Upper lobe of left lung (tissue), 4 donors: ENCODE measurements around the gene OR56A1.

Experiments
- POLR2A ChIP-seq, 4 donors: fragments of 450-650 bp; IDR thresholded peaks; one replicate each; pipeline ENCODE4 v1.5.1; 2016 to 2017; ENCODE audit warnings: antibody characterized with exemption in 4 of 4, mild to moderate bottlenecking in 2 of 4
- TF ChIP-seq, protein P1 (sequence below), 6 experiments: fragments of 450-650 bp in 4 of 6; fragments of 200-600 bp in 2 of 6; sonication (generic) in 2 of 6; IDR thresholded peaks; one replicate each; pipeline ENCODE4 v1.5.1; 2016 to 2019; ENCODE audit warnings: antibody characterized with exemption in 6 of 6

DNA sequence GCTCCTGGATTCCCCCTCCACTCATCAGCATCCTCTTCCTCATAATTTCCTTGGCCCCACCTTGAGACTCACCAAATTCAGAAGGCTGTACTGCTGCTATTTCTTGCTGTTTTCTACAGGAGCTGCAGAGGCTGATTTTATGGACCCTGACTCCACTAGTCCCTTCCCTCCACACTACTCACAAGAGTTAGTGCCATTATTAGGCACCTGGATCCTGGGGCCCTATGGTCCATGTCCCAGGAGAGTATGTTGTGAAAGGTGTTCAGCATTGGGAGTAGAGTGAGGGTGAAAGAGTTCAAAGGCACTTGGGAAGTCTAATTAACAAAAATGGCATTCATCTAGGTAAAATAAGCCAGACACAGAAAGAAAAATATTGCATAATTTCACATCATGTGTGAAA, 23.7 kb downstream of the OR56A1 start, which contains the start of gene OR56A4:
- TF ChIP-seq, protein P1, sequence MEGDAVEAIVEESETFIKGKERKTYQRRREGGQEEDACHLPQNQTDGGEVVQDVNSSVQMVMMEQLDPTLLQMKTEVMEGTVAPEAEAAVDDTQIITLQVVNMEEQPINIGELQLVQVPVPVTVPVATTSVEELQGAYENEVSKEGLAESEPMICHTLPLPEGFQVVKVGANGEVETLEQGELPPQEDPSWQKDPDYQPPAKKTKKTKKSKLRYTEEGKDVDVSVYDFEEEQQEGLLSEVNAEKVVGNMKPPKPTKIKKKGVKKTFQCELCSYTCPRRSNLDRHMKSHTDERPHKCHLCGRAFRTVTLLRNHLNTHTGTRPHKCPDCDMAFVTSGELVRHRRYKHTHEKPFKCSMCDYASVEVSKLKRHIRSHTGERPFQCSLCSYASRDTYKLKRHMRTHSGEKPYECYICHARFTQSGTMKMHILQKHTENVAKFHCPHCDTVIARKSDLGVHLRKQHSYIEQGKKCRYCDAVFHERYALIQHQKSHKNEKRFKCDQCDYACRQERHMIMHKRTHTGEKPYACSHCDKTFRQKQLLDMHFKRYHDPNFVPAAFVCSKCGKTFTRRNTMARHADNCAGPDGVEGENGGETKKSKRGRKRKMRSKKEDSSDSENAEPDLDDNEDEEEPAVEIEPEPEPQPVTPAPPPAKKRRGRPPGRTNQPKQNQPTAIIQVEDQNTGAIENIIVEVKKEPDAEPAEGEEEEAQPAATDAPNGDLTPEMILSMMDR (IDR thresholded peaks at IDR 0.05): no peak
- TF ChIP-seq POLR2A (IDR thresholded peaks at IDR 0.05): no peak
